GM19023 (cell line): ENCODE measurements around the gene ADGRG1.

Experiments
- ATAC-seq: cut with Tn5 transposase; IDR thresholded peaks from one replicate; pipeline ENCODE4 v1.9.1; 2021; ENCODE audit warnings: mild to moderate bottlenecking, moderate library complexity; ENCODE audit not compliant: unreplicated experiment

ADGRG1 gene

DNA sequence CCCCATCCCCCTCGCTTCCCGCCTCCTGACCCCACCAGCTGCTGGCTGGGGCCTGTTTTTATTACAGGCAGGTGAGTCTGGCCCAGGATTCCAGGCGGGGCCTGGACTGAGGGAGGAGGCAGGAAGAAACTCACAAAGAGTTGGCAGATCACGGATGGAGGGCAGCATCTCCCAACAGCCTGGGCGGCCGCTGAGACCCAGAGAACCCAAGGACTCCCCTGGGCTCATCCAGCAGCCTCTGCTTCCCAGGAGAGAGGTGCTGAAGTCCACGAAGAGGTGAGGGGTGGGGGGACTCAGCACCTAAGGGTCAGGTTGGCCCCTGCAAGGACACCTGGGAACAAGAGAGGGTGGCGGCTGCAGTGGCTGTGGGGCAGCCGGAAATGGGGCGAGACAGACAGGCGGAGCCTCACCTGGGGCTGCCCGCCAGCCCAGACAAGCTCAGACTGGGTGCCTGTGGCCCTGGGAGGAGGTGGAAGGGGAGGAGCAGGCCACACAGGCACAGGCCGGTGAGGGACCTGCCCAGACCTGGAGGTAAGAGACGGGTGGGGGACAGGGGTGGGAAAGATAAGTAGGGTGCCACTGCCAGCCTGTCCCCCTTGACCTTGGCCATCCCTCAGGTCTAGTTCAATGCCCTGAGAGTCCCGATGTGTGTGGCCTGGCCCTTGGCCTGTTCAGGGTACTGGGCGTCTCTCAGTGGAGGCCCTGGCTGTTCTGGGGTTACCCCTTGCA lies 8.7 kb upstream of the ADGRG1 start:
- no peak for ATAC-seq

DNA sequence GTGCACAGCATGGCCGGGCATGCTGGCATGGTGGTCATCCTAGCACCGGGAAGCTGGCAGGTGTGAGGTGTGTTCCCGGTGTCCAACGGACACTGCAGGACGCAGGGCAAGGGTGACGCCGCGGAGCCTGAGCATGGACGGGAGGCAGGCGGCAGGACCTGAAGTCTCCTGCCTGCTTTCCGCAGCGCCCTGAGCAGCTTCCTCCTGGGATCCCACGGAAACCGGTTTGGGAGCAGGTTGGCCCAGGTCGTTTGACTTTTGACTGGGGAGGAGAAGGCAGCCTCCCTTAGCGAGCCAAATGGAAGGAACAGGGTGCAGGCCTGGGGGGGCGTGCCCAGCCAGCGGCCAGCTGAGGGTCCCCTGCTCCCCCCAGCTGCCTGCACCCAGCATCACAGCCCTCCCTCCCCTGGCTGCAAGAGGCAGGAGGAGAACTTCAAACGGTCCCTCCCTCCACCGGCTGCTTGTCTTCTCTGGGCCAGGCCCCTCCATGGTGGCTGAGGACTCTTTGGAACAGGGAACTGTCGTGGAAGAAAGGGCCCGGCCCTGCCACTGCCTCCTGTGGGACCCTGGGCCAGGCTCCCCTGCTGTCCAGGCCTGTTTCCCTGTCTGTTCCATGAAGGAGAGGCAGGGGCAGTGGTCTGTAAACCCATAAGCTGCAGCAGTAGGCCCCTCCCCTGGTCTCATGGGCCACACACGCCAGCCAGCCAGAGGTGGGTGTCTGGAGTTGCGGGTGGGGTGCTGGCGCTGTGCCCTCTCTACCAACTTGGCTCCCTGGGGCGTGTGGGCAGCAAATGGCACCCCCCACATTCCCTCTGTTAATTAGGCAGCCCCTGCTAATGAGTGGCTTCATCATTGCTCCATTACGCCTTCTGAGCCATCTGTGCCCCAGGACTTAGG lies 7.8 kb upstream of the ADGRG1 start:
- no peak for ATAC-seq

DNA sequence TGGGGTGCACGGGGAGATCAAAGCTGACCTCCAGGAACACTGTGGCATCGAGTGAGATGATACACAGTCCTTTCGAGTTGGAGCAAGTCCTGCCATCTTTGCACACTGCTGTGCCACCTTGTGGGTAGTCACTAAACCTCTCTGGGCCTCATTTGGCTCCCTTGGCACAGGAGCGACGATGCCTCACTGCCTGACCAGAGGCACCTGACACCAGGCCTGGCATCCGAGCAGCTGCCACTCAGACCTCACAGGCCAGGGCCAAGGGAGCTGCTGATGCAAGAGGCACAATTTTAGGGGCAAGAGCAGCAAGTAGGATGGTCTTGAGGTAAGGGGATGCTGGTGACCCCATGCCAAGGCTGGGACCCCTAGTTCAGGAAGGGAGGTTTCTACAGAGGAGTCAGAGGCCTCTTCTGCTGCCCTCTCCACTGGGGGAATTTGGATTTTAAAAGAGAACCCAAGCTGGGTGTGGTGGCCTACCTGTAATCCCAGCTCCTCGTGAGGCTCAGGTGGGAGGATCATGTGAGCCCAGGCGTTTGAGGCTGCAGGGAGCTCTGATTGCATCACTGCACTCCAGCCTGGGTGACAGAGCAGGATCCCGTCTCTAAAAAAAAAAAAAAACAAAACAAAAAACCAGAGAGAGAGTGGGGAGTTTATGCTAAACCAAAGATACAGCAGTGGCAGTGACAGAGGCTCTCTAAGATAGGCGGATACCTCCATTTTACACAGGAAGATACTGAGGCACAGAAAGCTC lies 6.7 kb upstream of the ADGRG1 start:
- ATAC-seq, result no peak

DNA sequence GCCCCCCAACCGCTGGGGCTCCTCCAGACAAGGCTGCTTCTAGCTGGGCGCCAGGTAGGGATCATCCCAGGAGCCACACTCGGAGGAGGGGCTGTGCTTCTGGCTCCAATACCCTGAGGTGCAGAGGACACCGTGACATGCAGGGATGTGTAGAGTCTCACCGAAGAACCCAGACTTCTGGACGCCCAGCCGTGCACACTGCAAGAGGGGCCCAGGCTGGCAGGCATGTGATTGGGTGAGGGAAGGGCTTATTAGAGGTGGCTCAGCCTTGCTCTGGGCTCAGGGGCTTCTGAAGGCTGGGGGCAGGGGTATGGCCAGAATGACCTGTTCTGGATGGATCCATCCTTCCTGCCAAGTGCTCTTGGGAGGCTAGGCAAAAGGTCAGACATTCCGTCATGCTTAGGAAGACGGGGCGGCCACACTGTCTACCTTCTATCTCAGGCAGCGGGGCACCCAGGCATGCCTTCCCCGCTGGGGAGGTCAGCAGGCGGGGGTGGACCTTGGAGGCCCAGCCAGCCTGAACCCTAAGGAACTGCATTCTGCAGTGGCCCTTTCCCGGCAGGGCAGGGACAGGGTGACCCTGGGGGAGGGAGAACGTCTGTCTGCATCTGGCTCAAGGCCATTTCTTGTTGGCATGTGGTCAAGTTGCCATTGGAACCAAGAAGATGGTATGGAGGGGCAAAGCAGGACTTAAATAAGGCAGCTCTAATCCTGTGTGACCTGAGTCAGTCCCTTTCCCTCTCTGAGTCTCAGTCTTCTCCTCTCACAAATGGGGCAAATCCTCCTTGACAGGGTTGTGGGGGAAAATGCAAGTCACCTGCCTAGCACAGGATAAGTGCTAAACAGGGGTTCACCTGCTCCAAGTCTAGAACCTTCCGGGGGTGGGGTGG lies 5.8 kb upstream of the ADGRG1 start:
- no peak for ATAC-seq

DNA sequence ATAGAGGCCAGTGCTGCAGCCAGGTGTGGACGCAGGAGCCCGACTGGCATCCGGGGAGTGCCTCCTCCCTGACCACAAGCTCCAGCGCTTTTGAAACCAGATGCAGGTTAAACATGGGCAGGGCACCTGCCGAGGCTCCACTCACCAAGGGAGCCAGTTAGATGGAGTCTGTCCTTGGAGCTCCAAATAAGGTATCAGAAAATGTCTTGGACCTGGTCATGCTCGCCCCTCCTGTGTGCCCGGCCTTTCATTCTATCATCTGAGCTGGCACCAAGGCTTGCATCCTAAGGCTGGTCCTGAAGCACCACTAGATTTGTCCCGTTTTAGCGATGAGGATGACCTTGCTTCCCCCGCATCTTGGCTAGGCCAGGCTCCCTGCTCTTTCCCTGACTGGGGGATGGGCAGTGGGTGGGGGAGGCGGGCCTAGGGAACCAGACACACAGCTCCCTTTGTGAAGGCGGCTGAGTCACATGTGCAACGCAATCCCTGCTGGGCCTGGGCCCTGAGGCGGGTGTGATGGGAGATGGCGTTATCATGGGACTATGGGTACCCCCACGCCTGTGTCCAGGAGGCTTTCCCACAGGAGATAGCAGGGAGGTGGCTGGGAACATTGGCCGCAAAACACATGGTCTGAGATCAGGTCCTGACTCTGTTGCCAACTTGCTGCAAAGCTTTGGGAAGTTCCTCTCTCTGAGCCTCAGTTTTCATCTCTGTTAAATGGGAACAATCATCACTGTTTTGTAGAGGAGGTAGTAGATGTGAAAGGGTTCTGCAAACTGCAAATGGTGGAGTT lies 5.0 kb upstream of the ADGRG1 start:
- ATAC-seq, result no peak

DNA sequence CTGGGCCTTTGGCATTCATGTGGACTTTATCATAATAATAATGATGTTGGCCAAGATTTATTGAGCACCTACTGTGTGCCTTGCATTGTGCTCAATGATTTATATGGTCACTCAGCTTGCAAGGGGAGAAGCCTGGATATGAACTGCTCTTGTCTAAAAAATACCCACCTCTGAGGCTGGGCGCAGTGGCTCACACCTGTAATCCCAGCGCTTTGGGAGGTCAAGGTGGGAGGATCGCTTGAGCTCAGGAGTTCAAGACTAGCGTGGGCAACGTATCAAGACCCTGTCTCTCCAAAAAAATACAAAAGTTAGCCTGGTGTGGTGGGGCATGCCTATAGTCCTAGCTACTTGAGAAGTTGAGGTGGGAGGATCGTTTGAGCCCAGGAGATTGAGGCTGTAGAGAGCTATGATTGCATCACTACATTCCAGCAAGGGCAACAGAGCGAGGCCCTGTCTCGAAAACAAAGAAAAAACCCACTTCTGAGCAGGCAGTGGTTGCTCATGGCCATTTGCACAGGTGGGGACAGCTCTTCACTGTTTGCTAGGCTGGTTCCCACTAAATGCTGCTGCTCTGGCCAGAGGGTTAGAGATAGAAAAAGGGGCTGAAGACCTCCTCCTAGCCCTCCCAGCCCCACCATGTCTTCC lies 4.3 kb upstream of the ADGRG1 start:
- ATAC-seq, result no peak

DNA sequence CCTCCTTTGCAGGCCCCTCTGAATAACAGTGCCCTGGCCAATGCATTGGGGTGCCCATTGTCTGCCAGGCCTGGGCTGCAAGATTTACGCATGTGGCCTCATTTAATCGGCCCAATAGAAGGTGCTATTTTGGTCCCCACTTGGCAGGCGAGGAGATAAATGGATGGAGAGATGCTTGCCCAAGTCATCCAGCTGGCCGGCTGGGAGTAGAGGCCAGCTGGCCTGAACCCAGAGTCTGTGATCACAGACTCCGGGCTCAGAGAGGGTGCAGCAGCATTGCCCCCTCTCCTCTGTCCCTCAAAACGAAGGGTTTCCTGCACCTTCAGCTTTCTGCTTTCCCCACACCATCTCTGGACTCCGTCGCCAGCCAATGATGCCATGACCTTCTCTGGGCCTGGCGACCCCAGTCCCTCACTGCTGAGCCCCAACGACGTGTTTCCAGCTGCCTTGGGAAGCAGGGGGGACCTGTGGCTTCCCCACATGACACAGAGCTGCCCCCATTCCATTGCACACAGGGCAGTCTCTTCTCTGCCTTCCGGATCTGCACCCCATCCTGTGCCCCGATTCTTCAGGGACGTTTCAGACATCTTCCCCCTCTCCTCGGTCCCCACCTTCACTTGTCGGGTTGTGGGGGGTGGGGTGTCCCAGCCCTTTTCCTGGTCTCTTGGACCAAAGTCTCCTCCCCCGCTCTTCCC lies 3.5 kb upstream of the ADGRG1 start:
- no peak for ATAC-seq

DNA sequence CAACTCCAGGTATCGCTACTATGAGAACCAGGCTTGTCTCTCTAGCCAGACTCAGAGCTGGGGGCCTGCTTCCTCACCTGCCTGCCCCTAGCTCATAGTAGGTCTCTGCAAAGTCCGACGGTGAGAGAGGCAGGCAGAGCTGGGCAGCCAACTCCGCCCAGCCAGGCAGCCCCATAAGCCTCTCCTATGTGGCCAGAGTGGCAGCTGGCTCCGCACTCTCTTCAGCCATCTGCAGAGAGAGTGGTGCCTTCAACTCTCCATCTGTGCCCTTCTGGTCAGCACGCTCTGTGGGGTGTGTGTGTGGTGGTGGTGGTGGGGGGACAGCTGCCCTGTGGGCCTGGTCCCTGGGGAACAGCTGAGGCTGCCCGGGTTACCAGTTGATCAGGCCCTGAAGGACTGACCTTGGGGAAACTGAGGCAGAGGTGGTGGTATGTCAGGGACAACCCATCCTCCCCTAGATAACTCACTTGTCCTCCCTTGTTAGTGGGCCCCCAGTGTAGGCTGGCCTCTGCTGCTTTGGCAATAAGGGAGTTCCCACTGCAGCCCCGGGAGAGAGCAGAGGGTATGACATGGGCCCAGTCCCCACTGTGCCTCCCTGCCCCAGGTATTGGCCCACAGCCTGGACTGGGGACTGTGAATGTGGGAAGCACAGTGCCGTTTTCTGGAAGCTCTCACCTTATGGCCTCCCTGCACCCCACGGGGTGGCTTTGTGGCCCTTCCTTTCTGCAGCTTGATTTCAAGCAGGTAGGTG lies 1.8 kb upstream of the ADGRG1 start:
- ATAC-seq, result no peak

DNA sequence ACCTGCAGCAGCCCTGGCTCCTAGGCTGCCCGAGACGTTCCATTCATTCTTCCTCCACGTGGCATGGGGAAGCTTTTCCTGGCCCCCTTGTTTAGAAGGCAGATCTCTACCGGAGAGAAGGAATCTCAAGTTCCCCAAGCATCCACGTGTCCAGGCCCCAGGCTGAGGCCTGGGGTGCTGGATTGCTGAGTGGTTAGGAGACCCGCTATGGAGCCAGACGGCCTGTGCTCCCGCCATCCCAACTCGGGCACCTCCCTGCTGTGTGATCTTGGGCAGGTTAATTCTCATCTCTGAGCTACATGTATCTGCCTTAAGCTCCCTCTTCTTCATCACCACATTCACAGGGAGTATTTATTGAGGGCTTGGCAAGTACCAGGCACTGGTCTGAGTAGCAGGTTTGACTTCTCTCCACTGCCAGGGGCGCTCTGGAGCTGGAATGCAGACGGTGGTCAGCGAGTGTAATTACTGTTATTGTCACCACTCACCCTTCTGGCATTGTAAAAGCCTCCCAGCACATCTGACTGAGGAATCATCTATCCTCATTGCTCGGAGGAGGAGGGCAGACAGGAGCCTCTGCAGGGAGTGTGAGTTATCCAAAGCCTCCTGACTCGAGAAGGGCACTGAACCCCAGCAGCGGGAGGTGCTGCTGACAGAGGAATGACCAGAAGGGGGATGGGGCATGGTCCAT lies 1.1 kb upstream of the ADGRG1 start:
- ATAC-seq, result no peak

DNA sequence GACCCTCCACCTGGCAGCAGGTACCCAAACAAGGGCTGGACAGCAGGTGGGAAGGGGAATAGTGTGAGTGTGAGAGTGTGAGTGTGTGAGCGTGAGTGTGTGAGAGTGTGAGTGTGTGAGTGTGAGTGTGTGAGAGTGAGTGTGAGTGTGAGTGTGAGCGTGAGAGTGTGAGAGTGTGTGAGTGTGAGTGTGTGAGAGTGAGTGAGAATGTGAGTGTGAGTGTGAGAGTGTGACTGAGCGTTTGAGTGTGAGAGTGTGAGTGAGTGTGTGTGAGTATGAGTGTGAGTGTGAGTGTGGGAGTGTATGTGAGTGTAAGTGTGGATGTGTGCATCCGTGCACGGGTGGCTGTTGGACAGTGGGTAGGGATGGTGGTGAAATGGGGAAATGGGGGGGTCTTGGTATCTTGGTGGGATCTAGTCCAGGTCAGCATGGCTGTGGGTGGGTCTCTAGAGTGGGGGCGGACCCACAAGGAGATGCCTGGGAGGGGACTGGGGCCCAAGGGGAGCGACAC lies 408 bp downstream of the ADGRG1 start:
- ATAC-seq, result no peak

DNA sequence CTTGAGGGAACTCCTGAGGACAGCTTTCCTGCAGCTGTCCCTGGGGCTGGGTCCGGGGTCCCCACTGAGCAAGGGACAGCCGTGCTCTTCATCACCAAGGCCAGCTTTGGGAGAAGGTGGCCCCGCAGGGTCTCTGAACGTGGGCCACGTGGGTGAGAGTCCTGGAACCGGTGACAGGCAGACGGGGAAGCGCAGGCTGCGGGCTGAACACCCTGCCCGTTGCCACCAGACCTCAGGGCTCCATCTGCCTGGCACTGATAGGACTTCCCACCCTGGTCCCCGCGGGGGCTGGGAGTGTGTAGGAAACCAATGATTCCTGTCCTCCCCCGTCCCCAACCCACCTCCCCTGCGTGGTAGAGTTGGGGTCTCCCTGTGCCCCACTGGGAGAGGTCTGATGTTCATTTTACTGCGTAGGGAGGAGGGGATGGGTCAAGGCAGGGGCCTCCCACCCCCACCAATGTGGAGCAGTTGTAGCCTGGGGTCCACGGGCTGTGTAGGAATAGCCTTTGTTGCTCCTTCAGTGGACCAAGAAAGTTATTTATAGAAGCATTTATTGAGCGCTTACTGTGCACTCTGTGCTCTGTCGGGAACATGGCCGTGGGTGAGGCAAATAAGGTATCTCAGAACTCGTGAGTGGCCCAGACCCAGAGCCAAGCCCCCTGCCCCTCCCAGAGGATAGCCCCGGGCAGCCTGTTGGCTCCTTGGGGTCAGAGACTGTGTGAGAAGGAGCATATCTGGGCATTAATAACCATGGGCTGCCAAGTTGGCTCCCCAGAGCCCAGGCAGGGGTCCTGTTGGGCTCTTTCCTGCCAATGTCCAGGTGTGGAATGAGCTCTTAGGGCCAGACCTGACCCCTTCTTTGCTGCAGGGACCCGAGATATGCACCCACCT lies 1.3 kb downstream of the ADGRG1 start:
- no peak for ATAC-seq

DNA sequence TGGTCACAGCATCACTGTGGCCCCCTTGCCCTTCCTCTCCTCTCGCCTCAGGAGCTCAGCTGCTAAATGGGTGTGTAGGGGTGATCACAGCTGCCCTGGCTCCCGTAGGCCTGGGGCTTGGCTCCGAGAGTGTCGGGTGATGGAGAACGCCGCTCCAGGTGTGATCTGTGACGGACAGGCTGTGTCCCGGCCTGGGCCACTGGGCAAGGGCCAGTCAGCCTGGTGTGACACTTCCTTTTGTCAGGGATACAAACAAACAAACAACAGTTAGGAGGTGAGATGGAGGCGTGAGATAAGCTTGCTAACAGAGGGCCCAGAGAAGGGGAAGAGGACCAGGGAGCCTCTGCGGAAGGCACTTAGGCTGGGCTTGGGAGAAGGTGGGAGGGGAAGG lies 2.0 kb downstream of the ADGRG1 start:
- ATAC-seq, result no peak

DNA sequence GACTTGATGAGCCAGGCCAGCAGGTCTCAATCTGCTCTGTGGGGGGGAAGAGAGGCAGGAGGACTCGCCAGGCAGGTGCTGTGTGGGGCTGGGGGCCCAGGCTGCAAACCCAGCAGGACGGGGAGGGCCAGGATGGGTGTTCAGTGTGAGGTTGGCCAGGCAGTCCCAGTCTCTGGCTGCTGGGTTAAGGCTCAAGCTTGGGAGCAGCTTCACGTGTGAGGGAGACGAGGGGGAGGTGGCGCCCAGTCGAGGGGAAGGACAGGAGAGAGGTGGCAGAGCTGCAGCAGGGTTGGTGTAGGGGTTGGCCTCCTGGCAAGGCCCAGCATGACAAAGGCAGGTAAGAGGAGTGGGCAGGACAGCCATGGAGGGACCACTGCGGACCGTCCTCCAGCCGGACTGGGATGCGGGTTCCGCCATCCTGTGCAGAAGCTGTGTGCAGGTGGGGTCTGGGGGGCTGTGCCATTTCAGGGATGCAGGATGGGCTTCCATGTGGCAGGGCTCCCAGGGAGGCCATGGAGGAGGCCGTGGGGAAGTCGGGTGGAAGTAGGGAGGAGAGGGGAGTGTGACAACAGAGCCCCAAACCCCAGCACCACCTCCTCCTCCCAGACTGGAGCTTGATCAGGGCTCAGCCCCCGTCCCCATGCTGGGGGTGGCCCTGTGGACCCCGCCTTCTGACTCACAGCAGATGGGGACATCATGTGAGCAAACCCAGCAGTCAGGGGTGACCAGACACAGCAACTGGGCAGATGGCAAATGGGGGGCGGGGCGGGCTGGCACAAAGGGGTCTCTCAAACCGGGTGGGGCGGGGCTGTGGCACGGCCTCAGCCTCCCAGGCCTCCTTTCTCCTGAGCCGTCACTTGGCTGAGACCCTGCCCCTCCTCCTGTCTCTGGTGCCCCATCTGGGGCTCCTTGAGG lies 2.8 kb downstream of the ADGRG1 start:
- no peak for ATAC-seq

DNA sequence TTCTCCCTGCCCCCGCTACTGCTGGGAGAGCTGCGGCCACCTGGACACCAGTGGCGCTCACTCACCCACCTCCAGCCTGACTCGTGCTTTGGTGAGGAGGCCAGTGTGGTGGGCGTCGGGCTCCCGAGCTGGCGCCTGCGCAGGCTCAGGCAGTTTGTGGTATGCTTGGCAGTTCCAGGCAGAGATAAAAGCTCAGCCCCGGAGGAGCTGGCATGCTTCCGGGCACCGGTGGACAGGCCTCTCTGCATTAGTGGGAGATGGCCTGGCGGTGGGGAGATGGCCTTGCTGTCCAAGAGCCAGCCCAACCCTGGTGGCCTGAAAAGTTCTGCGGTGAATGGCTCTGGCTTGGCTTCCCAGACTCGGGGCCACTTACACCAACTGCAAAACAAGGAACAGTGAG lies 4.1 kb downstream of the ADGRG1 start:
- ATAC-seq, result no peak

DNA sequence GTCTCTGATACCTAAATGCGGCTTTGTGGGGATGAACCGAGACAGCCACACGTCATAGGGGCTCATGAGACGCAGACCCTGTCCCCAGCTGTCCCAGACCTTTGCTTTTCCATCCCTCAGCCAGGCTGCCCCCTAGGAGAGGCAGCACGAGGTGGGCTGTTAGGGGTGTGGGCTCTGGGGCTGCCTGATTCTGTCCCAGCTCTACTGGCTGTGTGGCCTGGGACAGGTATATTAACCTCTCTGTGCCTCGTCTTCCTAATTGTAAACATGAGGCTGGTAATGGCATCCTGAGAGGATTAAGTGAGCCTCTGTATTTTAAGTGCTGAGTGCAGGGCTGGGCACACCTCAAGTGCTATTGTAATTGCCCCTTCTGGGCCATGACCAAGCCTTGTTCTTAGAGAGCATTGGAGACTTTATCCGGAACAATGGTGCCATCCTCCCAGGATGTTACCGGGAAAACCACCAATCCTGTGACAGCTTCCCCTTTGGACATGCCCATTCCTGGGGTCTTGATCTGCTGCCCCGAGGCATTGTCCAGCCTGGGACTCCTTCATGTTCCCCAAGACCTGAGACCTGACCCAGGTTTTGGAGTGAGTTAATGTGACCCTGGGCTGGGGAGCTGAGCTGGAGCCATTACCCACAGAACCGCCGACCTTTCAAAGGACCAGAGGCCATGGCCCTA lies 5.1 kb downstream of the ADGRG1 start:
- ATAC-seq, result no peak
